PFSK-1 (cell line): ENCODE measurements around the gene NAALADL2.

Experiments
- FOXP2 ChIP-seq: optimal IDR thresholded peaks from 2 replicates; pipeline ENCODE3; 2011; ENCODE audit warnings: borderline replicate concordance, control low read depth, inconsistent platforms; ENCODE audit not compliant: insufficient read depth; ENCODE audit errors: extremely low read length, extremely low read depth
- POLR2AphosphoS5 ChIP-seq: IDR thresholded peaks from 2 replicates; pipeline ENCODE4 v1.6.1; 2012; ENCODE audit warnings: low read depth, mild to moderate bottlenecking, control low read depth, low read length, moderate library complexity
- SIN3A ChIP-seq: IDR thresholded peaks from 2 replicates; pipeline ENCODE4 v1.6.1; 2012; ENCODE audit warnings: mild to moderate bottlenecking, low read length, moderate library complexity, borderline replicate concordance; ENCODE audit not compliant: insufficient read depth
- TAF1 ChIP-seq: IDR thresholded peaks from 2 replicates; pipeline ENCODE4 v1.6.1; 2012; ENCODE audit warnings: low read length, control low read depth, borderline replicate concordance; ENCODE audit not compliant: insufficient read depth
- TF ChIP-seq, protein P1 (sequence below), 2 experiments: IDR thresholded peaks; 2 replicates each; pipeline versions ENCODE4 v1.6.1 to v1.8.0; 2011 to 2012; ENCODE audit warnings: low read depth in 2 of 2, low read length in 2 of 2, control low read depth in 1 of 2, inconsistent platforms in 1 of 2, mild to moderate bottlenecking in 1 of 2, moderate library complexity in 1 of 2; ENCODE audit not compliant: insufficient read depth in 1 of 2

The NAALADL2 gene

DNA sequence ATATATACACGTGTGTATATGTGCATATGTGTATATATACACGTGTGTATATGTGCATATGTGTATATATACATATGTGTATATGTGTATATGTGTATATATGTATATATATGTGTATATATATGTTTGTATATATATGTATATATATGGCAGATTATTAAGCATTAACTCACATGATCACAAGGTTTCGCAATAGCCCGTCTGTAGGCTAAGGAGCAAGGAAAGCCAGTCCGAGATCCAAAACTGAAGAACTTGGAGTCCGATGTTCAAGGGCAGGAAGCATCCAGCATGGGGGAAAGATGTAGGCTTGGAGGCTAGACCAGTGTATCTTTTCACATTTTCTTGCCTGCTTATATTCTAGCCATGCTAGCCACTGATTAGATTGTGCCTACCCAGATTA lies 23.7 kb downstream of the NAALADL2 start:
- no peak for TF ChIP-seq POLR2AphosphoS5
- TF ChIP-seq, protein P1, sequence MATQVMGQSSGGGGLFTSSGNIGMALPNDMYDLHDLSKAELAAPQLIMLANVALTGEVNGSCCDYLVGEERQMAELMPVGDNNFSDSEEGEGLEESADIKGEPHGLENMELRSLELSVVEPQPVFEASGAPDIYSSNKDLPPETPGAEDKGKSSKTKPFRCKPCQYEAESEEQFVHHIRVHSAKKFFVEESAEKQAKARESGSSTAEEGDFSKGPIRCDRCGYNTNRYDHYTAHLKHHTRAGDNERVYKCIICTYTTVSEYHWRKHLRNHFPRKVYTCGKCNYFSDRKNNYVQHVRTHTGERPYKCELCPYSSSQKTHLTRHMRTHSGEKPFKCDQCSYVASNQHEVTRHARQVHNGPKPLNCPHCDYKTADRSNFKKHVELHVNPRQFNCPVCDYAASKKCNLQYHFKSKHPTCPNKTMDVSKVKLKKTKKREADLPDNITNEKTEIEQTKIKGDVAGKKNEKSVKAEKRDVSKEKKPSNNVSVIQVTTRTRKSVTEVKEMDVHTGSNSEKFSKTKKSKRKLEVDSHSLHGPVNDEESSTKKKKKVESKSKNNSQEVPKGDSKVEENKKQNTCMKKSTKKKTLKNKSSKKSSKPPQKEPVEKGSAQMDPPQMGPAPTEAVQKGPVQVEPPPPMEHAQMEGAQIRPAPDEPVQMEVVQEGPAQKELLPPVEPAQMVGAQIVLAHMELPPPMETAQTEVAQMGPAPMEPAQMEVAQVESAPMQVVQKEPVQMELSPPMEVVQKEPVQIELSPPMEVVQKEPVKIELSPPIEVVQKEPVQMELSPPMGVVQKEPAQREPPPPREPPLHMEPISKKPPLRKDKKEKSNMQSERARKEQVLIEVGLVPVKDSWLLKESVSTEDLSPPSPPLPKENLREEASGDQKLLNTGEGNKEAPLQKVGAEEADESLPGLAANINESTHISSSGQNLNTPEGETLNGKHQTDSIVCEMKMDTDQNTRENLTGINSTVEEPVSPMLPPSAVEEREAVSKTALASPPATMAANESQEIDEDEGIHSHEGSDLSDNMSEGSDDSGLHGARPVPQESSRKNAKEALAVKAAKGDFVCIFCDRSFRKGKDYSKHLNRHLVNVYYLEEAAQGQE (IDR thresholded peaks at IDR 0.05; ENCODE audit: insufficient read depth in 1 of 2, low read depth in 2 of 2, low read length in 2 of 2), result no peak
- TF ChIP-seq SIN3A, result no peak
- TF ChIP-seq FOXP2, result no peak
- no peak for TF ChIP-seq TAF1

DNA sequence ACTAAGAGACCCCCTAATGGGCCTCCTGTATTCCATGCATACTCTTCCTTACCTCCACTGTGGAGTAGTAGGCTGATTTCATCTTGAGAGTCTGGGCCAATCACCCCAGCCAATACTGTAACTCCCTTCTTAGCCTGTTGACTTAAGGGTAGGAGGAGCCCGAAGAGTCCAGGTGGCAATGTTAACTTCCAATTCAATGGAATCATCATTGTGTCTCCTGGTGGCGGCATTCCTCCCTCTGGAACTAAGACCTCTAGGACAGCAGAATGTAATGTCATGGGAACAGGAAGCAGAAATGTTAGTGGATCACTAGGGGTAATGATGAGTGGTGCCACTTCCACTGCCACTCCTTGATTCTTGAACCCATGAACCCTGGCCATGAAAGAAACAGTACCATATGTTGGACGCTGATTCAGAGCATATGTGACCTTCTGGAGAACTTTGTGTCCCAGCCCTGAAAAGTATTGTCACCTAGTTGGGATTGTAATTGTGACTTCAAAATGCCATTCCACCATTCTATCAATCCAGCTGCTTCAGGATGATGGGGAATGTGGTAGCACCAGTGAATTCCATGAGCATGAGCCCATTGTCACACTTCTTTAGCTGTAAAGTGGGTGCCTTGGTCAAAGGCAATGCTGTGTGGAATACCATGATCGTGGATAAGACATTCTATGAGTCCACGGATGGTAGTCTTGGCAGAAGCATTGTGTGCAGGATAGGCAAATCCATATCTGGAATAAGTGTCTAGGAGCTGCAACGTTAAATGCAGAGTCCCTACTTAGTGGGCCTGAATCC lies 24.9 kb downstream of the NAALADL2 start:
- TF ChIP-seq FOXP2, result no peak
- TF ChIP-seq POLR2AphosphoS5, result no peak
- TF ChIP-seq TAF1, result no peak
- TF ChIP-seq, protein P1 (IDR thresholded peaks at IDR 0.05; ENCODE audit: insufficient read depth in 1 of 2, low read depth in 2 of 2, low read length in 2 of 2), result no peak
- no peak for TF ChIP-seq SIN3A

DNA sequence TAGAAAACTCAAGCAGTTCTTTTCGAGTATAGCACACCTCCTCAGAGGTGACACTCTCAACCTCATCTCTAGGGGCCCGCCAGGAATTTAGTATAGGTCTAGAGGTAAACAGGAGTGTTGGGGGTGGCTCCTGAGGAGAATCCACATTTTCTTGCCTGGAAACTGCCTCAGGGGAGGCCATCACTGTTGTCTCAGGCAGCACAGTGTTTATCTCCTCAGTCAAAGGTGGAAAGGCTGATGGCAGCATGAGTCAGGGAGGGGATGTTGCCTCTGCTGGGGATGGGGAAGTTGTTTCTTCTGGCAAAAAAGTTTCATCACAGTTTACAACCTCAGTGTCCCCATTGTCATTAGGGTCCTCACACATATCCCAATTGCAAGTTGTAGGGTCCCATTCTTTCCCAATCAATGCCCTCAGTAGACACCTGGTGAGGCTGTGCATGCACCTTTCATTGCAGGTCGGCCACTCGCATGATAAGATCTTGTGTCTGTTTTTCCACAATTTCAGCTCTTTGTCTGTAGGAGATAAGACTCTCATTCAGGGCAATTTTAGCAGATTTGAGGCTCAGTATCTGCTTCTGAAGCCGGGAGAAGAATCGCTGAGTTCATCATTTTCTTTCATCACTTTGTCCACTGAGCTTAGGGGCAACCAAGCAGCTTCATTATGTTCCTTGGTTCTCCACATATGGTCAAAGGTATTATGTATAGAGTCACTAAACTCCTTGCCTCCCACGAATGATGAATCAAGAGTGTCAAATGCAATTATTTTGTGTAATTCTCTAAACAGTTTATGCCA lies 25.8 kb downstream of the NAALADL2 start:
- TF ChIP-seq TAF1 (no peak), FOXP2 (no peak), SIN3A (no peak), POLR2AphosphoS5 (no peak)
- TF ChIP-seq, protein P1 (IDR thresholded peaks at IDR 0.05; ENCODE audit: insufficient read depth in 1 of 2, low read depth in 2 of 2, low read length in 2 of 2), result no peak

DNA sequence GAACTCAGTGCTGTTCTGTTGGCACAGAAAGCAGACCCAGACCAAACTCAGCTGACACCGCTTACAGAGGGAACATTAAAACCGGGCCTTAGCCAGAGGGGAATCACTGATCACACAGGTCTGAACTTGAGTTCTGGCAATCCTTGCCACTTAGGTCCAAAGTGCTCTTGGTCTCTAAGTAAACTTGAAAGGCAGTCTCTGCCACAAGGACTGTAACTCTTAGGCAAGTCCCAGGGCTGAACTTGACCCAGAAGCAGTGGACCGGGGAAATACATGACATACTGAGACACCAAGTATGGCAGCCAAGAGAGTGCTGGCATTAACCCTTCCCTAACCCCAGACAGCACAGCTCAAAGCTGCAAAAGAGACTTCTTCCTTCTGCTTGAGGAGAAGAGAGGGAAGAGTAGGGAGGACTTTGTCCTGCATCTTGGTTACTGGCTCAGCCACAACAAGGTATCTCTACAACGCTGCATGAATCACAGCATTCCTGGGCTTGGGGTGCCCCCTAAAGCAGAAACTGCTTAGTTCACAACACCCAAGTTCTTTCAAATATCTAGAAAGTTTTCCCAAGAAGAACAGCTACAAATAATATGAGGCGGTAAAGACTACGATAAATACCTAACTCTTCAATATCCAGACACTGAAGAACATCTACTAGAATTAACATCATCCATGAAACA lies 32.5 kb downstream of the NAALADL2 start:
- no peak for TF ChIP-seq FOXP2
- TF ChIP-seq SIN3A, result no peak
- no peak for TF ChIP-seq TAF1
- TF ChIP-seq, protein P1 (IDR thresholded peaks at IDR 0.05; ENCODE audit: insufficient read depth in 1 of 2, low read depth in 2 of 2, low read length in 2 of 2), result no peak
- TF ChIP-seq POLR2AphosphoS5, result no peak
